Esophagus mucosa (tissue), 1 donor: ENCODE data around the gene P4HTM. TPM values are rescaled to one million over a fixed set of nuclear protein-coding genes. Genes with fewer than 3 reads are reported as not detected.

ENCODE experiments used
- ATAC-seq: fragments of 200-7000 bp; cut with Tn5 transposase; one replicate; pipeline ENCODE4 v1.9.1; 2020
- total RNA-seq: library from RNA; stranded (reverse); gene quantifications from one replicate; pipeline ENCODE4 v1.2.4, GENCODE V29; 2023
- donor health status: DM: yes; HTN: yes; CAD: no.

The P4HTM gene
- total RNA-seq, 1 donor from 2014 or later: 8.4 TPM

DNA sequence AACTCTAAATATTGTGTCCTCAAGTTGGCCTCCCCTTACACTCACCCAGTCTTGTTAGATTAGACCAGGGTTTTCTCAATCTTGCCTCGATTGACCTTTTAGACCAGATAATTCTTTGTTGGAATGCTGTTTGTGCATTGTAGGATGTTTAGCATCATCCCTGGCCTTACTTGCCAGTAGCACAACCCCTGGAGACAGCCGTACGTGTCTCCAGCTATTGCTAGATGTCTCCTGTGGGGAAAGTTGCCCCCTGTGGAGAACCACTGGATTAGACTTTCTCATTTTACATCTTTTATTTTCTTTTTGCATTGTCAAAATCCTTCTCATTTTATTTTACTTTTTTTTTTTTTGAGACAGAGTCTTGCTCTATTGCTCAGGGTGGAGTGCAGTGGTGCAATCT lies 19.4 kb downstream of the P4HTM start:
- ATAC-seq: no peak

DNA sequence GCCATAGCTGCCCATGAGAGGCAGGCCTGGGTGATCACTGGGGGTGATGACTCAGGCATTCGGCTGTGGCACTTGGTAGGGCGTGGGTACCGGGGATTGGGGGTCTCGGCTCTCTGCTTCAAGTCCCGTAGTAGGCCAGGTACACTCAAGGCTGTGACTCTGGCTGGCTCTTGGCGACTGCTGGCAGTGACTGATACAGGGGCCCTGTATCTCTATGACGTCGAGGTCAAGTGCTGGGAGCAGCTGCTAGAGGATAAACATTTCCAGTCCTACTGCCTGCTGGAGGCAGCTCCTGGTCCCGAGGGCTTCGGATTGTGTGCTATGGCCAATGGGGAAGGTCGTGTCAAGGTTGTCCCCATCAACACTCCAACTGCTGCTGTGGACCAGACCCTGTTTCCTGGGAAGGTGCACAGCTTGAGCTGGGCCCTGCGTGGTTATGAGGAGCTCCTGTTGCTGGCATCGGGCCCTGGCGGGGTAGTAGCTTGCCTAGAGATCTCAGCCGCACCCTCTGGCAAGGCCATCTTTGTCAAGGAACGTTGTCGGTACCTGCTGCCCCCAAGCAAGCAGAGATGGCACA lies 22.5 kb downstream of the P4HTM start:
- ATAC-seq: no peak

DNA sequence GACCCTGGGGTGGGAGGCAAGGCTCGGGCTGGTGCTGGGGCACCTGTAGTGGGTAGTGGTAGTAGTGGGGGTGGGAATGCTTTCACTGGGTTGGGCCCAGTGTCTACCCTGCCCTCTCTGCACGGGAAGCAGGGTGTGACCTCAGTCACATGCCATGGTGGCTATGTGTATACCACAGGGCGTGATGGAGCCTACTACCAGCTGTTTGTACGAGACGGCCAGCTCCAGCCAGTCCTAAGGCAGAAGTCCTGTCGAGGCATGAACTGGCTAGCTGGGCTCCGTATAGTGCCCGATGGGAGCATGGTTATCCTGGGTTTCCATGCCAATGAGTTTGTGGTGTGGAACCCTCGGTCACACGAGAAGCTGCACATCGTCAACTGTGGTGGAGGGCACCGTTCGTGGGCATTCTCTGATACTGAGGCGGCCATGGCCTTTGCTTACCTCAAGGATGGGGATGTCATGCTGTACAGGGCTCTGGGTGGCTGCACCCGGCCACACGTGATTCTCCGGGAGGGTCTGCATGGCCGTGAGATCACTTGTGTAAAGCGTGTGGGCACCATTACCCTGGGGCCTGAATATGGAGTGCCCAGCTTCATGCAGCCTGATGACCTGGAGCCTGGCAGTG lies 23.2 kb downstream of the P4HTM start:
- ATAC-seq: peak; percentile 12

DNA sequence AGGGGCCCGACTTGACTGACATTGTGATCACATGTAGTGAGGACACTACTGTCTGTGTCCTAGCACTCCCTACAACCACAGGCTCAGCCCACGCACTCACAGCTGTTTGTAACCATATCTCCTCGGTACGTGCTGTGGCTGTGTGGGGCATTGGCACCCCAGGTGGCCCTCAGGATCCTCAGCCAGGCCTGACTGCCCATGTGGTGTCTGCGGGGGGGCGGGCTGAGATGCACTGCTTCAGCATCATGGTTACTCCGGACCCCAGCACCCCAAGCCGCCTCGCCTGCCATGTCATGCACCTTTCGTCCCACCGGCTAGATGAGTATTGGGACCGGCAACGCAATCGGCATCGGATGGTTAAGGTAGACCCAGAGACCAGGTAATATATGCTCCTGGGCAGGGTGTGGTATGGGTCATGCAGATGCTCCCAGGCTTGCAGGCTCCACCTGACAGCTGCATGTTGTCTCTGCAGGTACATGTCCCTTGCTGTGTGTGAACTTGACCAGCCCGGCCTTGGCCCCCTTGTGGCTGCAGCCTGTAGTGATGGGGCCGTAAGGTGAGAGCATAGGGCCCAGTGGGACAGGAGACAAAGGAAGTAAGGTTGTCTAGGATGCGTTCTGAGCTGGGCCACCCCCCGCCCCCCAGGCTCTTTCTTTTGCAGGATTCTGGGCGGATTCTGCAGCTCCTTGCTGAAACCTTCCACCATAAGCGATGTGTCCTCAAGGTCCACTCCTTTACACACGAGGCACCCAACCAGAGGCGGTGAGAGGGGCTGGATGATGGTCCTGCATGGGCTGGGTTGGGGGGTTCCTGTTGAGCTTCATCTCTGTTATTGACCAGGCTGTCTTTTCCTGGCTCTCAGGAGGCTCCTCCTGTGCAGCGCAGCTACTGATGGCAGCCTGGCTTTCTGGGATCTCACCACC lies 24.0 kb downstream of the P4HTM start:
- ATAC-seq: peak; percentile 54

DNA sequence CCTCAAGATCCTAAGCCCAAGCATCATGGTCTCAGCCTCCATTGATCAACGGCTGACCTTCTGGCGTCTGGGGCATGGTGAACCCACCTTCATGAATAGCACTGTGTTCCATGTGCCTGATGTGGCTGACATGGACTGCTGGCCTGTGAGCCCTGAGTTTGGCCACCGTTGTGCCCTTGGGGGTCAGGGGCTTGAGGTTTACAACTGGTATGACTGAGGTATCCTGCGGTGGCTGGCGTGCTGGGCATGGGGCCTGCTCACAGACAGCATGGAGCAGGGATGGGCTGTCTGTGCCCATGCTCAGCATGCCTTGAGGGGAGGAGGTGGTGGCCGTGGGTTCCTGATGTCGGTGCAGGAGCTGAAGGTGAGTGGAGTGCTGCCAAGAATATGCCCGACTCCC lies 25.0 kb downstream of the P4HTM start:
- ATAC-seq: no peak

DNA sequence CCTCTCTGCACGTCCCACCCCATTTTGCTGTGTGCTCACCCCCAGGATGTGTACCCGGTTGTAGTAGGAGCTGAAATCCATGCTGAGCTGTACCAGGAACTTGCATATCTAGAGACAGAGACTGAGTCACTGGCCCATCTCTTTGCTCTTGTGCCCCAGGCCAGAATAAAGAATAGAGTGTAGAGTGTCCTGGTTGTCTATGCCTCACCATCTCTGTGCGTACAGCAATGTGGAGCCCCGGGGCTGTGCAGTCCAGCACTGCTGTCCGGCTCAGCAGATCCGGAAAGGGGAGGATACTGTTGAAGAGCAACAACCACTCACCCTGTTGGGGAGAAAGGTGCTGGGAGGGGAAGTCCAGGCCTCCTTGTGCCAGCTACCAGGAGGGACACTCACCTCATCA lies 25.7 kb downstream of the P4HTM start:
- no peak for ATAC-seq

DNA sequence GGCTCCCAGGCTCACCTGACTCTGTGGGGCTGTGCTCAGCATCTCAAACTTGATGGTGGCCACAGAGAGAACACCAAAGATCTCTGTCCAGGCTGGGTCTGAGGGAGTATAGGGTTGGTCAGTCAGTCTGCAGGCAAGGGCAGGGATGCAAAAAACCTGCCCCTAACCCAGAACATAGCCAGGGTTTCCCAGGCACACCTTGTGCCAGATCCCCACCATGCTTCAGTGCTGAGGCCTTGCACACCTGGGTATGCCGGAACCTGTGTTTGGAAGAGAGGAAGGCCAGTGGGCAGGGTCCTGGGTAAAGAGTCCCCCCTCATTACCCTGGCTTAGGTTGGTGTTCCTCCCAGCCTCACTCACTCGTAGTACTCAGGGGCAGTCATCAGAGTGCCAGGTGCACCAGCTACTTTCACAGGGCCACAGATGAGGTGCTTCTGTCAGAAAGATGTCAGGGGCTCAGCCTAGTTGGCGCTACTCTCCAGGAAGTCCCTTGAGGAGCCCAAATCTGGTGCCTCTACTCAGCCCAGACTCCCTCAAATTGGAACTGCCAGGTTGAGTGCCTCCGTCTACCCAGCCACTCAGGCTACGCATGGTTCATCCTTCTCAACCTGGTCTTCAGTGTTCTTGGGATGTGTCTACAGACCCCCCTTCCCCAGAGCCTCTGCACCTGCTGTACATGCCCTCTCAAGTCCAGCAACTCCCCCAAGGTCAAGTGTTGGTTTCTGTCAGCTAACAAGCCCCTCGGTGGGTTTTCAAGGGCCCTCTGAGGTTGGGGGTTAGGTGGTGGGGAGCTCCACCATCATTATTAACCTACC lies 26.6 kb downstream of the P4HTM start:
- ATAC-seq: no peak

DNA sequence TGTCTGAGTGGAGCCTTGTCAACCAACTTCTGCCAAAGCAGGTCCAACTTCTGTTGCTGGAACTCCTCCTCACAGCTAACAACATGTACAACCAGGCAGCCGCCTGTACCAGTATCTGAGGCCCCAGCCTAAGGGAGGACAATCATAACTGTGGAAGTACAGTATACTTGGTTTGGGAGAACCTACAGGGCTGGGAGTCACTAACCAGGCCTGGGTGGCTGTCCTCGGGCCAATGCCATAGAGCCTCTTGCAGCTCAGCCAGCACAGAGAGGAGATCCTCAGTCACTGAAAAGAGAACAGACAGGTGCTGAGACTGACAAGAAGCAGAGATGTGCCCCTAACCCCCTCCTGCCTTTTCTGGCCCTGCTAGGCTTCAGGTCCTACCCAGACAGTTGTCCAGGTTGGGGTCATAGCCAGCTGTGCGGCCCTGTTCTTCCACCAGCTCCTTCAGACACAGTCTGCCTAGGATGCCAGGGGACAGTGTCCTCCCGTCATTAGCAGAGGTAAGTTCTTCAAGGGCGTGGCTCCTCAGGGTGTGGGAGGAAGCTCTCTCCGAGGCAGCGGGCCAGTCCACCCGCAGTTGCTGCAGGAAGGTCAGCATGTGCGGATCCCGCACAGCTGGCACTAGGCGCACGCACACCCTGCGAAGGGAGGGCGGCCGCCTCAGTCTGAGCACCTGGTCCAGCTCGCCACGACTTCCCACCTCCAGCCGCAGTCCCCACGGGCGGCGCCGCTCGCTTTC lies 27.4 kb downstream of the P4HTM start:
- ATAC-seq: no peak

DNA sequence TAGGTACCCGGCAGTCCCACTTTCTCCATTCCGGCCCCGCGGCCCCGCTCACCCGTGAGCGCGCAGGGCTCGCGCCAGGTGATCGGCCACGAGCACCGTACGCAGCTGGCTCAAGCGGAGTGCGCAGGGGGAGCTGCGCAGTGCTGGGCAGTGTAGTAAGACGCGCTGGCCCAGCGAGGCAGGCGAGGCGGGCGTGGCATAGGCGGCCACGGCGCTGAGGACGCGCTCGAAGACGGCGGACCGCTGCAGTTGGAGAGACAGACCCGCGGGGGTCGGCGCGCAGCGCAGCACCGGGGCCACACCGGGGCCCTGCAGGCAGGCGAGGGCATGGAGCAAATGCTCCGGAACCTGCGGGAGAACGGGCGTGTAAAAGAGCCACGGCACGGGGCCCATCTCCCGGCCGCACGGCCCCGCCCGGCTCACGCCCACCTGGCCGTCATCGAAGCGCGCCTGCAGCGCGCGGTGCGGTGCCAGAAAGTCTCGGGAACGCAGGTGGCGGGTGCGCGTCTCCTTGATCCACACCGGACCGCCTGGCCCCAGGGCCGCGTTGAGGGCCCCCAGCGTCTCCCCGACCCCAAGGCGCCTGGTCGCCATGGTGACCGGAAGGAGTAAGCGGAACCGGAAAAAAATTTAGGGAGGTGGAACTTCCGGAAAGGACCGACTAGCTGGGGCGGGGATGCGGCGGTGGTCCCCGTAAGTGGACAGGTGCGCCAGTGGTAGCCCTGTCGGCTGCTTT lies 28.1 kb downstream of the P4HTM start, which contains the start of gene DALRD3:
TSS of gene DALRD3 (minus strand) at position 610 of the 736 bp plus-strand sequence. CDS start at position 594, 16 bp downstream.
- peak; percentile 13 for ATAC-seq

DNA sequence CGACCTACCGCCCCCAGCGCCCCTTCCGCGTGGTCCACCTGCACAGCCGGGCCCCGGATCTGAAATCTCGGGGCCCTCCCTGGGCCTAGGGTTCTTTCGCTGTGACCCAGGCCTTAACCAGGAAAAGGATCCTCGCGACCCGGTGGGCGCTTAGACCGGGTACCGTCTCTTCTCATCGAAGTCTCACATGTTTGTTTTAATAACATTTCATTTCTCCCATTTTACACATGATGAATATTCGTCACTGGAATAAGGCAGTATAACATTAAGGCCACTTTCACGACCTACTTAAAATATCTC lies 28.6 kb downstream of the P4HTM start:
- ATAC-seq: no peak

DNA sequence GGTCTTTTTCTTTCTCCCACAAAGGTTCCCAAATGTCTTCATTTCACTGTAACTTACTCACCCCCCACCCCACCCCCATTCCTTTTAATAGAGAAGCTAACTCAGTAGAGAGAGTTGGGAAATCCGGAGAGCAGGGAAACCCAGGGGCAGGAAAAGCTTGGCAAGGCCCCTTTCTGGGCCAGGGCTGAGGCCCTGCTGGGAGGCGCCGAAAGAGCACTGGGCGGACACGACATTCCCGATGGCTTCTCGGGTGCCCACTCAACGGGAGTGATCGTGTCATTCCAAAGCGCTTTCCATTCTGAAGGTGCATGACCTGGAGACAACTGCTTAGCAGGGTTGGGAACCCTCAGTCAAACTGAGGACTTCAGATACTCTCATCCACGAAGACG lies 29.9 kb downstream of the P4HTM start:
- no peak for ATAC-seq

DNA sequence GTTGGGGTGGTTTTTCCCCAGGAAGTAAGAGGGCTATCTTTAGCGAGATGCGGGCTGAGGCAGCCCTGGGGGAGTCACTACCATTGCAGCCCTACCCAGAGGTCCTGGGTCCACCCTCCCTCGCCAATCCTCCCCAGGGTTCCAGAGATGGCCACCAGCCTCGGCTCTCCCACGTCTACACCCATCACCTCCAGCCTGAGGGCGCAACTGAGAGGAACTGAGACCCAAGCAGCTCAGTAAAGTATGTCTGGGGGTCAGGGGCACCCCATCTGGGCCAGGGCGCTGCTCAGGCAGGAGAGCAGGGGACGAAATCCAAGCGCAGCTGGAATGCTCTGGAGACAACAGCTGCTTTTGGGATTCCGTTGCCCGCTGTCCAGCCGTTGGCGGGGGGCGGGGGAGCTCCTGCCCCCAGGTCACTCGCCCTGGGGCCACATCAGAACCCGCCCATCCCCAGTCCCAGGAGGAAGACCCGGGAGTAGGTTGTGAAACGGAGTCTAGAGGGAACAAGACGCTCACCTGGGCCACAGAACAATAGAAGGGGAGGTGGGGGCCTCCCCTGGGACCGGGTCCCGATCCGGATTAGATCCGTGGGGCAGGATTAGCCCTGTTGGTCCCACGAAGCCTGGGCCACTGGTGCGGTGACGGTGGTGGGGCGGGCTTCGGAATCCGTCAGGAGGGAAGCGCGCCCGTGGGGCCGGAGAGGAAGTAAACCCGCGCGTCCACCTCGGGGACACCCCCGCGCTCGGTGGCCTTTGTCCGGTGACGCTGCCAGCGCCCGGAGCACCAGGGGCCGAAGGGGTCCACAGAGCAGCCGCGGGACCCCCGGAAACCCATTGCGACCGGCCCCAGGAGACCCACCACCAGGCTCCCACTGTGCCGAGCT lies 30.5 kb downstream of the P4HTM start:
- peak; percentile 2 for ATAC-seq

DNA sequence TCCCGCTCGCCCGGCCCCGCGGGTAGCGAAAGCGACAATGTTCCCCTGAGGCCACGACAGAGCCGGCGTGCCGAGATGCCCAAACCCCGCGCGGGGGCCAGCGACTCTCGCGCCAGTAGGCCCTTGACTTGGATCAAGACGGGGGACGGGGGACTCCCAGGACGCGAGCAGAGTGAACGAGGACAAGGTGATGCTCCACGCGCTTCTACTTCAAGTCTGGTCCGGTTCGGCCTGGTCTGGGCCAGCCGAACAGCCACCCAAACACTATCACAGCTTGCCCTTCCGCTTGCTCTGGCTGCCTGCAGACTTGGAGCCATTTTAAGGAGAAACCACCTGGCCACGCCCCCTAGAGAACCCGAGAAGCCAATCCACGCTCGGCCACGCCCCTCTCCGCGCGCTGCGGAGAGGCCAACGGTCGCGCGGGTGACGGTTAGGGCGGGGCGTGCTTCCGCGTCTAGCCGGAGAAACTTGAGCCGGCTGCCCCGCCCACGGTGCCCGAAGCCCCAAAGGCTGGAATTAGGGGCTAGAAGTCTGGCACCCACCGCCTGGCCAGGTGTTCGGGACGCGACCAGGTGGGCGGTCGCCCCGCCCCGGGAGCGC lies 31.3 kb downstream of the P4HTM start:
- peak; percentile 87 for ATAC-seq

DNA sequence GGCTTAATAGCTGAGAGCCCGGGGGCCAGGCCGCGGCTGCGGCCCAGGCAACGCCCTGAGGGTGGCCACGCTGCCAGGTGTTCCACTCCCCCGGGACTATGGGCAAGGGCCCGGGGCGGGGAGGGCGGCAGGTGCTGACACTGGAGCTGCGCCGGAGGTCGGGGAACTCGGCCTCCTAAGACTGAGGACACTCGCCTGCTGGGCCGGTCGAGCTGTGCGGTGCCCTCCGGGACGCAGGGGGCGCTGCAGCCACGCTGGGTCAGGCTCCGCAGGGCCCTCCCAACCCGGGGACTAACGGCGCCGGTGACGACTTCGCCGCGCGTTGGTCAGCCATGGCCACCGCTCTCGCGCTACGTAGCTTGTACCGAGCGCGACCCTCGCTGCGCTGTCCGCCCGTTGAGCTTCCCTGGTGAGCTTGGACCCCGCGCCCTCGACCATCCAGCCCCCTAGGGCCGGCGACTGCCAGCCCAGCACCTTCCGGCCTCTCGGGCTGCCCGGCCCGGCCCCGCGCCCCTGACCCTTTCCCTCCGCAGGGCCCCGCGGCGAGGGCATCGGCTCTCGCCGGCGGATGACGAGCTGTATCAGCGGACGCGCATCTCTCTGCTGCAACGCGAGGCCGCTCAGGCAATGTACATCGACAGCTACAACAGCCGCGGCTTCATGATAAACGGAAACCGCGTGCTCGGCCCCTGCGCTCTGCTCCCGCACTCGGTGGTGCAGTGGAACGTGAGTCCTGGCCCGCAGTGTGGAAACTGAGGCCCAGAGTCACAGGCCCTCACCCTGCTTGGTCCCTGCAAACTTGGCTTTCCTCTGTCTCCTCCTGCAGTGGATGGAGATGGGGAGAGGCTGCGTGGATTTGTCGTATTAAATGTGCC lies 32.0 kb downstream of the P4HTM start, which contains the start of gene NDUFAF3:
TSS of gene NDUFAF3 (plus strand) at position 309 of the 875 bp plus-strand sequence. CDS start at position 333, 24 bp downstream.
- peak; percentile 82 for ATAC-seq

DNA sequence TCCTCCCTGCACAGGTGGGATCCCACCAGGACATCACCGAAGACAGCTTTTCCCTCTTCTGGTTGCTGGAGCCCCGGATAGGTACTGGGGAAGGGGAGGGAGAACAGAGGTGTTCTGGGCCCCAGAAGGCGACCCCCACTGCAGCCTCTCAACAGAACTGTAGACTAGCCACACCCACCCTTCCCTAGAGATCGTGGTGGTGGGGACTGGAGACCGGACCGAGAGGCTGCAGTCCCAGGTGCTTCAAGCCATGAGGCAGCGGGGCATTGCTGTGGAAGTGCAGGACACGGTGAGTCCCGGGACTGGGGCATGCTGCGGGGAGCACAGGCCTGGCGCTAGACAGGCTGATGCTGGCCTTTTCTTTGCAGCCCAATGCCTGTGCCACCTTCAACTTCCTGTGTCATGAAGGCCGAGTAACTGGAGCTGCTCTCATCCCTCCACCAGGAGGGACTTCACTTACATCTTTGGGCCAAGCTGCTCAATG lies 32.7 kb downstream of the P4HTM start:
- ATAC-seq: no peak

DNA sequence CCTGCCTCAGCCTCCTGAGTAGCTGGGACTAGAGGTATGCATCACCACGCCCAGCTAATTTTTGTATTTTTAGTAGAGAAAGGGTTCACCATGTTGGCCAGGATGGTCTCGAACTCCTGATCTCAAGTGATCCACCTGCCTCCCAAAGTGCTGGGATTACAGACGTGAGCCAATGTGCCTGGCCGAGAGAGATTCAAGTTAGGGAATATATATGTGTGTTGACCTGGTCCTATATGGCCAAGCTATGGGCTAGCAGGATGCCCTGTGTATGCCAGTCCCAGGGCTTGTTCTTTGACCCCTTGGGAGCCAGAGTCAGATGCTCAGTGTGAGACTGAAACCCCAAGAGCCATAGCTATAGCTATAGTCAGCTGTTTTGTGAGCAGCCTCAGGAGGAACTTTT lies 33.7 kb downstream of the P4HTM start:
- ATAC-seq: no peak

DNA sequence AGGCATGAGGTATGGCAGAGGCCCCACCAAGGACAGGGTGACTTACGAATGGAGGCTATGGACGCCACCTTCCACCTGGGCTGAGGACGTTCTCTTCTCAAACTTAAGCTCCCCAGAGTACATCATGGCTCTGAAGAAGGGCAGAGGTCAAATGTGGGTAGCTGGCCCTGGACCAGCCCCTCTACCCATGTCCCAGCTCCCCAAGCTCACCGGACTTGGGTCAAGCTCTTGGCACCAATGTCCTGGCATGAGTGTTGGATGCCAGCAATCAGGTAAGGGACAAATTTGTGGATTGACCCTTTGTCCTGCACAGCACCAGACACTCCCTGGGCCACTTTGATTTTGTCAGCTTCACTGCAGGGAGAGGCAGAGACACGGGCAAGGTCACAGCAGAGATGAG lies 34.4 kb downstream of the P4HTM start:
- no peak for ATAC-seq

DNA sequence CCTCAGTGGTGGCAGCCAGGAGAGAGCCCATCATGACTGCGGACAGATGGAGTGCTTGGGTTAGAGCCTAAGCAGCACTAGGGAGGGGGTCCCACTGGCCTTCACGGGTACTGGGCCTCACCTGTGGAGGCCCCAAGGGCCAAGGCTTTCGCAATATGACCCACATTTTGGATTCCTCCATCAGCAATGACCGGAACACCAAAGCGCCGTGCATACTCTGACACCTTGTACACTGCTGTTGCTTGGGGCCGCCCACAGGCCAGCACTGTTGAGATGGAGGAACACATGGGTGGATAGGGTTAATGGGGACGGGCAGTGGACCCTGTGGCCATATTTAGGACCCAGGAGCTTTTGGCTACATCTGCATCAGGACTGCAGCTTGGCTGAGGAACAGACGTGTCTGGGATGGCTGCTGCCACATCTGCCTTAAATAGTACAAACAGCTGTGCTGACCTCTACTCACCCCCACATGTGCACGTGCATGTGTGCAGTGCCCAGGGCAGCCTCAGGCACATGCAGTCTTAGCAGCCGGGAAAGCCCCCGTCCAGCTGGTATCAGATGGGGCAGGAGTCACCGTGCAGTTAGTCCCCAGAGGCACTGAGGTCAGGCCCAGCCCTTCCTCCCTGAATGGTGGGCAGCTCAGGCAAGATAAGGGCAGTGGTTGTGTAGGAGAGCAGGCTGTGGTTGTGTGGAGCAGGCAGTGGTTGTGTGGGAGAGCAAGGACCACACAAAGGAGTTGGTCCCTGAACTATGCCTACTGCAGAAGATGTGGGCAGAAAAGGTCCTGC lies 35.2 kb downstream of the P4HTM start:
- ATAC-seq: no peak
